GM12878 (cell line): ENCODE data around the gene DNAH9. TPM values are rescaled to one million over a fixed set of nuclear protein-coding genes. Genes with fewer than 3 reads are reported as not detected.

ENCODE experiments used
- ATAC-seq: fragments of 200-7000 bp; cut with Tn5 transposase; 3 replicates; pipeline ENCODE4 v1.9.1; 2020; ENCODE audit warnings: mild to moderate bottlenecking, moderate library complexity
- BruUV-seq: library from RNA; stranded (reverse); fragments of 400-500 nt; replicated peaks from 2 replicates; lab custom pipeline; 2021; lab: Mats Ljungman, UMichigan
- CTCF ChIA-PET: fragments of 300-600 bp; sonication (Branson Sonifier 250); formaldehyde crosslinking; extraction: SDS; loops from one replicate; lab custom pipeline; 2021; ENCODE audit warnings: inconsistent platforms; lab: Yijun Ruan, JAX
- POLR2A ChIA-PET: fragments of 350-600 bp; formaldehyde crosslinking; extraction: SDS; loops from one replicate; lab custom pipeline; 2021; ENCODE audit warnings: inconsistent platforms; lab: Charles Lee
- RAD21 ChIA-PET: fragments of 300-600 bp; sonication (Branson Sonifier 250); formaldehyde crosslinking; loops from one replicate; lab custom pipeline; 2023; ENCODE audit warnings: antibody characterized with exemption; ENCODE audit not compliant: unreplicated experiment; lab: Charles Lee
- SMC1A ChIA-PET: fragments of 300-600 bp; sonication (Branson Sonifier 250); formaldehyde crosslinking; loops from one replicate; lab custom pipeline; 2023; ENCODE audit not compliant: unreplicated experiment, uncharacterized antibody; lab: Charles Lee
- DNase-seq: peaks from one replicate; pipeline ENCODE4 v3.0.0-alpha.2; 2011; ENCODE audit warnings: low read depth, low spot score
- FAIRE-seq: peaks from 3 replicates; lab custom pipeline; 2011; peaks lifted over from hg19 to GRCh38; lab: Jason Lieb, UNC
- H2AFZ ChIP-seq: 2 replicates; pipeline ENCODE4 v1.6.0; 2011; ENCODE audit warnings: low read depth, low read length, control low read depth; ENCODE audit not compliant: control insufficient read depth
- H3K27ac ChIP-seq: 2 replicates; pipeline ENCODE4 v1.5.1; 2011; ENCODE audit warnings: control low read depth; ENCODE audit not compliant: control insufficient read depth, insufficient read depth
- H3K27me3 ChIP-seq, 2 experiments: replicated peaks in 1 of 2; 2 replicates each; pipeline versions ENCODE4 v1.6.0 to v1.6.1; 2011; ENCODE audit warnings: low read length in 1 of 2; ENCODE audit not compliant: control insufficient read depth in 2 of 2, insufficient read depth in 2 of 2
- H3K36me3 ChIP-seq, 2 experiments: 2 replicates each; pipeline ENCODE4 v1.5.1; 2011; ENCODE audit warnings: low read length in 1 of 2; ENCODE audit not compliant: control insufficient read depth in 2 of 2, insufficient read depth in 2 of 2
- H3K4me1 ChIP-seq: 2 replicates; pipeline ENCODE4 v1.6.1; 2011; ENCODE audit warnings: mild to moderate bottlenecking, low read length, moderate library complexity, mixed read lengths; ENCODE audit not compliant: control insufficient read depth, insufficient read depth
- H3K4me2 ChIP-seq: 2 replicates; pipeline ENCODE4 v1.6.0; 2011; ENCODE audit warnings: control low read depth; ENCODE audit not compliant: control insufficient read depth, insufficient read depth
- H3K4me3 ChIP-seq: fragments of 200-600 bp; sonication (generic); 2 replicates; pipeline ENCODE4 v1.5.1; 2016
- H3K79me2 ChIP-seq: 2 replicates; pipeline ENCODE4 v1.6.0; 2011; ENCODE audit warnings: low read length; ENCODE audit not compliant: control insufficient read depth, insufficient read depth
- H3K9ac ChIP-seq: 2 replicates; pipeline ENCODE4 v1.8.0; 2011; ENCODE audit warnings: low read length, control low read depth, mixed read lengths; ENCODE audit not compliant: control insufficient read depth, insufficient read depth
- H3K9me3 ChIP-seq: replicated peaks from 3 replicates; pipeline ENCODE4 v1.5.1; 2011; ENCODE audit warnings: mild to moderate bottlenecking, low read length; ENCODE audit not compliant: control insufficient read depth, insufficient read depth
- H4K20me1 ChIP-seq: 2 replicates; pipeline ENCODE4 v1.6.0; 2011; ENCODE audit not compliant: control insufficient read depth, insufficient read depth
- ATF2 ChIP-seq: IDR thresholded peaks from 2 replicates; pipeline ENCODE4 v1.6.1; 2012; ENCODE audit warnings: low read length, inconsistent platforms
- ATF3 ChIP-seq: IDR thresholded peaks from 2 replicates; pipeline ENCODE4 v1.6.1; 2011; ENCODE audit warnings: low read depth, mild to moderate bottlenecking, low read length, moderate library complexity, borderline replicate concordance; ENCODE audit errors: extremely low read depth
- GABPA ChIP-seq: IDR thresholded peaks from 2 replicates; pipeline ENCODE4 v1.6.1; 2014; ENCODE audit warnings: antibody characterized with exemption, low read depth, mild to moderate bottlenecking, inconsistent platforms
- GATAD2B ChIP-seq: fragments of 450-650 bp; conservative IDR thresholded peaks from 2 replicates; pipeline ENCODE4 v1.6.1; 2017; ENCODE audit warnings: low read depth, mild to moderate bottlenecking, moderate library complexity
- HDAC6 ChIP-seq: fragments of 200-600 bp; sonication (generic); IDR thresholded peaks from one replicate; pipeline ENCODE4 v1.8.0; 2017; ENCODE audit warnings: antibody characterized with exemption; ENCODE audit not compliant: unreplicated experiment
- NKRF ChIP-seq: fragments of 450-650 bp; conservative IDR thresholded peaks from 2 replicates; pipeline ENCODE4 v1.6.1; 2017; ENCODE audit warnings: mild to moderate bottlenecking, moderate library complexity
- NR2C1 ChIP-seq: fragments of 450-650 bp; IDR thresholded peaks from 2 replicates; pipeline ENCODE4 v1.6.1; 2017; ENCODE audit warnings: antibody characterized with exemption, mild to moderate bottlenecking, moderate library complexity
- SMAD5 ChIP-seq: IDR thresholded peaks from 2 replicates; pipeline ENCODE4 v1.6.1; 2016; ENCODE audit warnings: antibody characterized with exemption, low read depth
- STAT1 ChIP-seq: fragments of 450-650 bp; conservative IDR thresholded peaks from 2 replicates; pipeline ENCODE4 v1.6.1; 2014; ENCODE audit warnings: antibody characterized with exemption, mild to moderate bottlenecking
- SUZ12 ChIP-seq: fragments of 200-600 bp; sonication (generic); IDR thresholded peaks from one replicate; pipeline ENCODE4 v1.6.1; 2018; ENCODE audit warnings: antibody characterized with exemption, mild to moderate bottlenecking; ENCODE audit not compliant: unreplicated experiment
- WGBS: methylation state at CpG from one replicate; pipeline ENCODE4 v1.1.6; 2016; ENCODE audit warnings: low lambda C conversion rate; ENCODE audit not compliant: insufficient replicate concordance, insufficient coverage; ENCODE audit errors: missing lambda C conversion rate; 5-methylcytosine and 5-hydroxymethylcytosine counted together
- in situ Hi-C: fragments of 300-500 bp; cut with MboI; formaldehyde crosslinking; loops from 9 replicates; pipeline ENCODE4 v1.14.3; 2018; ENCODE audit warnings: mixed read lengths
- intact Hi-C: fragments of 100-400 bp; cut with micrococcal nuclease; formaldehyde crosslinking; loops from one replicate; pipeline ENCODE4 v1.14.2; 2022; ENCODE audit not compliant: unreplicated experiment
- polyA plus RNA-seq, 11 experiments: library from polyadenylated mRNA; depleted of rRNA in 4 of 11; unstranded in 6 of 11; stranded (reverse) in 5 of 11; fragments of >200 nt; fragmentation: Nextera tagmentation in 4 of 11; fragmentation: Illumina TruSeq in 1 of 11; extraction: Ambion mirVana in 4 of 11; extraction: Trizol in 1 of 11; gene quantifications; 1 replicate in 1 of 11; 2 replicates in 10 of 11; pipeline versions ENCODE4 v1.2.1 to v1.2.3, GENCODE V29; 2011 to 2016; ENCODE audit warnings: inconsistent platforms in 2 of 11, missing spikeins in 2 of 11, low read depth in 1 of 11
- total RNA-seq, 4 experiments: library from RNA; depleted of rRNA in 3 of 4; stranded (reverse); fragments of >200 nt in 3 of 4; fragmentation: Illumina TruSeq in 1 of 4; extraction: Trizol in 1 of 4; gene quantifications; 2 replicates each; pipeline versions ENCODE4 v1.2.1 to v1.2.3, GENCODE V29; 2013 to 2021

The DNAH9 gene
- total and polyA plus RNA-seq, 10 of the 15 experiments (the other 5 are each of a cell fraction or from before 2014, with no cell fraction given): 0.10 to 0.40 (median 0.19) TPM; not detected in 7

GRCh38 chr17:11823862-11824261, 225.6 kb downstream of the DNAH9 start (continued):
- TF ChIP-seq SMAD5: no peak

GRCh38 chr17:11825572-11826209, 227.4 kb downstream of the DNAH9 start:
- RAD21 ChIA-PET: no interaction called here
- Histone ChIP-seq H3K4me3 (no peak overlapping the region), H3K36me3 (no peaks in the 10 kb centered on the region), H4K20me1 (no peaks in the 10 kb centered on the region), H2AFZ (no peak overlapping the region), H3K27ac (no peak overlapping the region), H3K4me1 (no peaks in the 10 kb centered on the region), H3K79me2 (no peaks in the 10 kb centered on the region), H3K9ac (no peak overlapping the region), H3K9me3 (no peaks in the 10 kb centered on the region), H3K4me2 (no peak overlapping the region), H3K27me3 (no peaks in the 10 kb centered on the region)
- POLR2A ChIA-PET: no interaction called here
- WGBS: 7% methylated on average over 1 of the region's 1 CpG
- intact Hi-C loops: no loop called here
- FAIRE-seq: no peak
- ATAC-seq: no peak
- SMC1A ChIA-PET: interaction anchor here (0.6 kb wide), 1 partner anchor 61 kb away, joined by 3 read pairs; no protein-coding TSS in a partner anchor
- no peak for DNase-seq
- in situ Hi-C loops: loop anchor here (25.0 kb wide), 1 partner anchor 538 kb away; no protein-coding TSS in a partner anchor
- no TSS peak for BruUV-seq
- TF ChIP-seq GABPA: no peak
- no peak for TF ChIP-seq ATF2
- no peak for TF ChIP-seq ATF3
- no peak for TF ChIP-seq HDAC6
- no peak for TF ChIP-seq NKRF
- TF ChIP-seq SMAD5: no peak
- no peak for TF ChIP-seq STAT1
- no peak for TF ChIP-seq NR2C1
- no peak for TF ChIP-seq GATAD2B
- no peak for TF ChIP-seq SUZ12
- CTCF ChIA-PET: no interaction called here
